Breast epithelium (tissue), 3 donors: Measurements from ENCODE around the gene EVA1A.

Experiments
- CTCF ChIP-seq, 3 donors: fragments of 450-650 bp; IDR thresholded peaks; one replicate each; pipeline ENCODE4 v1.5.1; 2016 to 2017; ENCODE audit warnings: antibody characterized with exemption in 3 of 3, mild to moderate bottlenecking in 3 of 3, moderate library complexity in 3 of 3
- POLR2A ChIP-seq: fragments of 450-650 bp; IDR thresholded peaks from one replicate; pipeline ENCODE4 v1.6.1; 2016; ENCODE audit warnings: antibody characterized with exemption, mild to moderate bottlenecking, moderate library complexity
- POLR2AphosphoS5 ChIP-seq, 3 donors: sonication (generic); formaldehyde crosslinking; IDR thresholded peaks; one replicate each; pipeline ENCODE4 v1.6.1; 2017; ENCODE audit warnings: antibody characterized with exemption in 3 of 3

GRCh38 chr2:75524276-75524911, 36.3 kb downstream of the EVA1A start:
- TF ChIP-seq CTCF (IDR thresholded peaks at IDR 0.05) (no peak), POLR2A (no peak), POLR2AphosphoS5 (IDR thresholded peaks at IDR 0.05) (no peak)
